Thyroid gland (tissue), 4 donors: ENCODE measurements around the gene QRFPR. TPM values are rescaled to one million over a fixed set of nuclear protein-coding genes. Genes with fewer than 3 reads are reported as not detected.
"Not testable (repeated sequence)": the region's sequence is repeated elsewhere in the genome, so short reads cannot be mapped to it uniquely, and the experiment has no call there.

Experiments used
- DNase-seq, 2 donors: peaks; one replicate each; pipeline ENCODE4 v3.0.0-alpha.2; 2019
- H3K27ac ChIP-seq, 3 donors: fragments of 200-600 bp; sonication (generic); 1 replicate in 2 of 3; 2 replicates in 1 of 3; pipeline ENCODE4 v1.5.1; 2016 to 2019; ENCODE audit warnings: mild to moderate bottlenecking in 1 of 3, moderate library complexity in 1 of 3
- H3K27me3 ChIP-seq: fragments of 200-600 bp; sonication (generic); one replicate; pipeline ENCODE4 v1.5.1; 2019
- H3K36me3 ChIP-seq, 2 donors: fragments of 200-600 bp; sonication (generic); one replicate each; pipeline ENCODE4 v1.5.1; 2016 to 2019
- H3K4me1 ChIP-seq, 2 donors: fragments of 200-600 bp; sonication (generic); one replicate each; pipeline ENCODE4 v1.5.1; 2017 to 2019
- H3K4me3 ChIP-seq, 3 donors: fragments of 200-600 bp; sonication (generic); replicated peaks in 1 of 3; 1 replicate in 2 of 3; 2 replicates in 1 of 3; pipeline ENCODE4 v1.5.1; 2016; ENCODE audit warnings: mild to moderate bottlenecking in 1 of 3
- H3K9me3 ChIP-seq: fragments of 200-600 bp; sonication (generic); one replicate; pipeline ENCODE4 v1.5.1; 2017
- POLR2A ChIP-seq, 2 donors: fragments of 450-650 bp; IDR thresholded peaks; one replicate each; pipeline ENCODE4 v1.6.1; 2017; ENCODE audit warnings: antibody characterized with exemption in 2 of 2, mild to moderate bottlenecking in 2 of 2, moderate library complexity in 1 of 2
- WGBS, 2 donors: methylation state at CpG; one replicate each; pipeline ENCODE4 v1.1.5; 2017; 5-methylcytosine and 5-hydroxymethylcytosine counted together
- intact Hi-C: fragments of 100-400 bp; cut with DNase I; formaldehyde crosslinking; loops from one replicate; pipeline ENCODE4 v1.15.1; 2023
- total RNA-seq, 4 donors: library from RNA; depleted of rRNA; stranded (reverse); fragments of >200 nt; gene quantifications; one replicate each; pipeline ENCODE4 v1.2.3, GENCODE V29; 2016
- TF ChIP-seq, protein P1 (sequence below), 6 experiments: fragments of 200-600 bp in 3 of 6; fragments of 450-650 bp in 3 of 6; sonication (generic) in 3 of 6; IDR thresholded peaks; one replicate each; pipeline ENCODE4 v1.5.1; 2016 to 2019; ENCODE audit warnings: antibody characterized with exemption in 6 of 6, mild to moderate bottlenecking in 2 of 6, inconsistent platforms in 1 of 6, moderate library complexity in 1 of 6

QRFPR gene
- total RNA-seq, 4 donors from 2014 or later = 0.63 to 1.6 TPM; not detected in 2

DNA sequence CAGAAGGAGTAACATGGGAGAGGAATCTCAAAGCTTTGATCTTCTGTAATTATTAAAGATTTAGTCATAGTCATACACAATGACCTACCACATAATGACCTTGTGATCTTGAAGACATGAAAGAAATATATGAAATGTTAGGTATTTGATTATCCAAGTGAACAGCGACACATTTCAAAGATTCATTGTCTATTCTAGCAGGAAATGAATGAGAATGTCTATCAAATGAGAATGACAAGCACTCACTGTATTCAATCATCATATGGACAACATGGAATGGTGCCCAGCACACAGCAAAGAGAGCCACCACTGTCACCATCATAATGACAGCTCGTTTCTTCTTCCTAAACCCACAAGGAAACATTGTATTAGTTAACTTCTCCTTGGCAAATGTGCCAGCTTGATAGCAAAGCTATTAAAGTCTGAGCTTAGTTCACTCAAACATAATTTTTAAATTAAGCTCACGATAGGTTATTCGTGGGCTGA, 50.6 kb downstream of the QRFPR start:
- H3K36me3 ChIP-seq = no peaks in the 10 kb centered on the region
- no peaks in the 10 kb centered on the region for H3K27me3 ChIP-seq
- H3K27ac ChIP-seq = no peak overlapping the region
- no peaks in the 10 kb centered on the region for H3K4me1 ChIP-seq
- H3K4me3 ChIP-seq = no peak overlapping the region
- H3K9me3 ChIP-seq = no peaks in the 10 kb centered on the region
- TF ChIP-seq, protein P1, sequence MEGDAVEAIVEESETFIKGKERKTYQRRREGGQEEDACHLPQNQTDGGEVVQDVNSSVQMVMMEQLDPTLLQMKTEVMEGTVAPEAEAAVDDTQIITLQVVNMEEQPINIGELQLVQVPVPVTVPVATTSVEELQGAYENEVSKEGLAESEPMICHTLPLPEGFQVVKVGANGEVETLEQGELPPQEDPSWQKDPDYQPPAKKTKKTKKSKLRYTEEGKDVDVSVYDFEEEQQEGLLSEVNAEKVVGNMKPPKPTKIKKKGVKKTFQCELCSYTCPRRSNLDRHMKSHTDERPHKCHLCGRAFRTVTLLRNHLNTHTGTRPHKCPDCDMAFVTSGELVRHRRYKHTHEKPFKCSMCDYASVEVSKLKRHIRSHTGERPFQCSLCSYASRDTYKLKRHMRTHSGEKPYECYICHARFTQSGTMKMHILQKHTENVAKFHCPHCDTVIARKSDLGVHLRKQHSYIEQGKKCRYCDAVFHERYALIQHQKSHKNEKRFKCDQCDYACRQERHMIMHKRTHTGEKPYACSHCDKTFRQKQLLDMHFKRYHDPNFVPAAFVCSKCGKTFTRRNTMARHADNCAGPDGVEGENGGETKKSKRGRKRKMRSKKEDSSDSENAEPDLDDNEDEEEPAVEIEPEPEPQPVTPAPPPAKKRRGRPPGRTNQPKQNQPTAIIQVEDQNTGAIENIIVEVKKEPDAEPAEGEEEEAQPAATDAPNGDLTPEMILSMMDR (IDR thresholded peaks at IDR 0.05) = no peak
- no peak for TF ChIP-seq POLR2A (IDR thresholded peaks at IDR 0.05)
- 68 to 78% methylated on average over 4 of the region's 4 CpGs for whole genome bisulfite sequencing, 2 donors
- intact Hi-C loops = no loop called here
- DNase-seq = no peak

DNA sequence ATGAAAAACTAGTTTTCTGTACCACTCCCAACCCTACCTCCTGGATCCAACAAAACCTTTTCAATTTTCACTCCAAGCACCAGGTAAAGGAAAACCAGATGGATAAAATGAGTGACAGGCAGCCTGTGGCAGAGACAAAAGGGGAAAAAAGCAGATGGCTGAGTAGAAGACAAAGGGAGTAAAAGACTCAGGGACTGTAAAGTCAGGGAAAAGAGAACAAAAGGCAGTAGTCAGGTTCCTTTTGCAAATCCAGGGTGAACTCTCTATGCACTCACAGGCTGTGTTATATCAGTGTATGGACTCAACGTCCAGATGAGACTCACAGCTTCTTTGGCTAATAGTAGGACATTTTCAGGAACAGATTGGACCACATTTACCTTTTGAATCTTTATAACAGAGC, 54.2 kb downstream of the QRFPR start:
- 47 to 50% methylated on average over 1 of the region's 1 CpG for WGBS, 2 donors
- no peak for TF ChIP-seq POLR2A (IDR thresholded peaks at IDR 0.05)
- TF ChIP-seq, protein P1 (IDR thresholded peaks at IDR 0.05) = no peak
- no peak overlapping the region for H3K4me3 ChIP-seq
- no peaks in the 10 kb centered on the region for H3K36me3 ChIP-seq
- no peak for DNase-seq
- H3K27me3 ChIP-seq = no peaks in the 10 kb centered on the region
- intact Hi-C loops = no loop called here
- H3K27ac ChIP-seq = no peak overlapping the region
- no peaks in the 10 kb centered on the region for H3K4me1 ChIP-seq
- no peaks in the 10 kb centered on the region for H3K9me3 ChIP-seq

DNA sequence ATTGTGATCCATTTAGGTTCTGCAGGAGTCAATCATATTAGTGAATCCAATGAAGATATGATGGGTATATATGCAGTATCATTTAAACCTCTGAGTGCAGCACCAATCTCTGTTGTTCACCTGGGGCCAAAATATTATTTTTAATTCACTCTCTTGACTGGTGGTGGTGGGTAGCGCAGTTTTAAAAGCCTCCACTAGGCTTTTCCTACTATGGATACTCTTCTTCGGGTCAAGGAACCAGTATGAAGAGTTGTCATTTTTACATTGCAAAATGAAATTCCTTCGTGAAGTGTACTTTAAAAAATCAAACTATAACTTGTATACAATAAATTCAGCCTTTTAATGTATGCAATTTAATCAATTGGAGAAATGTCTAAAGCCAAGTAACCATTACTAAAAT, 56.5 kb downstream of the QRFPR start:
- no peak overlapping the region for H3K27ac ChIP-seq
- no peaks in the 10 kb centered on the region for H3K36me3 ChIP-seq
- intact Hi-C loops = no loop called here
- no peak for TF ChIP-seq POLR2A (IDR thresholded peaks at IDR 0.05)
- TF ChIP-seq, protein P1 (IDR thresholded peaks at IDR 0.05) = no peak
- no peaks in the 10 kb centered on the region for H3K4me1 ChIP-seq
- no peak overlapping the region for H3K4me3 ChIP-seq
- no peaks in the 10 kb centered on the region for H3K27me3 ChIP-seq
- no peaks in the 10 kb centered on the region for H3K9me3 ChIP-seq
- no peak for DNase-seq
- 89 to 91% methylated on average over 3 of the region's 3 CpGs for WGBS, 2 donors

- 60 to 65% methylated on average over 3 of the region's 3 CpGs for WGBS, 2 donors
- no peak for DNase-seq
- H3K27me3 ChIP-seq = no peaks in the 10 kb centered on the region
- H3K36me3 ChIP-seq = no peaks in the 10 kb centered on the region
- H3K4me1 ChIP-seq = no peaks in the 10 kb centered on the region
- H3K9me3 ChIP-seq = no peaks in the 10 kb centered on the region
- no peak overlapping the region for H3K4me3 ChIP-seq
- no peak for TF ChIP-seq POLR2A (IDR thresholded peaks at IDR 0.05)
- TF ChIP-seq, protein P1 (IDR thresholded peaks at IDR 0.05) = no peak
- intact Hi-C loops = no loop called here
- H3K27ac ChIP-seq = no peak overlapping the region
Measured at GRCh38 chr4:121321466-121321865, 59.4 kb downstream of the QRFPR start.

- intact Hi-C loops = no loop called here
- no peak for DNase-seq
- no peaks in the 10 kb centered on the region for H3K27me3 ChIP-seq
- H3K4me1 ChIP-seq = no peaks in the 10 kb centered on the region
- TF ChIP-seq, protein P1 (IDR thresholded peaks at IDR 0.05) = no peak
- no peak for TF ChIP-seq POLR2A (IDR thresholded peaks at IDR 0.05)
- no peaks in the 10 kb centered on the region for H3K36me3 ChIP-seq
- H3K9me3 ChIP-seq = no peaks in the 10 kb centered on the region
- no peak overlapping the region for H3K4me3 ChIP-seq
- H3K27ac ChIP-seq = no peak overlapping the region
- WGBS, 2 donors = 93 to 98% methylated on average over 2 of the region's 2 CpGs
Measured at GRCh38 chr4:121316091-121316490, 64.7 kb downstream of the QRFPR start.

DNA sequence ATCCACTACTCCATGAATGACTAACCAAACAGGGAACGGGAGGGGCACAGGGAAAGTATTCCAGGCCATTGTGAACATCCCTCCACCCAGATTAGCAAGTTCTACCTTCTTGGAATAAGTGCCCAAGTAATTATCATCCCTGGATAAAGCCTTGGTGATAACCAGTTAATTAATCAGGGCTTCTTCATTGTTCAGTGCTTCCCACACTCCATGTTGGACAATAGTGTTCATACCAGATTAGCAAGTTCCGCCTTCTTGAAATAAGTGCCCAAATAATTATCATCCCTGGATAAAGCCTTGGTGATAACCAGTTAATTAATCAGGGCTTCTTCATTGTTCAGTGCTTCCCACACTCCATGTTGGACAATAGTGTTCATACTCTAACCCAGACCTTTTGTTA, 67.4 kb downstream of the QRFPR start:
- H3K27me3 ChIP-seq, DNase-seq, H3K36me3 ChIP-seq, H3K4me1 ChIP-seq, H3K4me3 ChIP-seq, H3K9me3 ChIP-seq, H3K27ac ChIP-seq, intact Hi-C loops: not testable (repeated sequence)
- WGBS, 2 donors = 75 to 81% methylated on average over 2 of the region's 2 CpGs
